ENCODE results near the gene ARL17A.
"Not testable (repeated sequence)": the region's sequence is repeated elsewhere in the genome, so short reads cannot be mapped to it uniquely, and the experiment has no call there.

ARL17A gene

DNA sequence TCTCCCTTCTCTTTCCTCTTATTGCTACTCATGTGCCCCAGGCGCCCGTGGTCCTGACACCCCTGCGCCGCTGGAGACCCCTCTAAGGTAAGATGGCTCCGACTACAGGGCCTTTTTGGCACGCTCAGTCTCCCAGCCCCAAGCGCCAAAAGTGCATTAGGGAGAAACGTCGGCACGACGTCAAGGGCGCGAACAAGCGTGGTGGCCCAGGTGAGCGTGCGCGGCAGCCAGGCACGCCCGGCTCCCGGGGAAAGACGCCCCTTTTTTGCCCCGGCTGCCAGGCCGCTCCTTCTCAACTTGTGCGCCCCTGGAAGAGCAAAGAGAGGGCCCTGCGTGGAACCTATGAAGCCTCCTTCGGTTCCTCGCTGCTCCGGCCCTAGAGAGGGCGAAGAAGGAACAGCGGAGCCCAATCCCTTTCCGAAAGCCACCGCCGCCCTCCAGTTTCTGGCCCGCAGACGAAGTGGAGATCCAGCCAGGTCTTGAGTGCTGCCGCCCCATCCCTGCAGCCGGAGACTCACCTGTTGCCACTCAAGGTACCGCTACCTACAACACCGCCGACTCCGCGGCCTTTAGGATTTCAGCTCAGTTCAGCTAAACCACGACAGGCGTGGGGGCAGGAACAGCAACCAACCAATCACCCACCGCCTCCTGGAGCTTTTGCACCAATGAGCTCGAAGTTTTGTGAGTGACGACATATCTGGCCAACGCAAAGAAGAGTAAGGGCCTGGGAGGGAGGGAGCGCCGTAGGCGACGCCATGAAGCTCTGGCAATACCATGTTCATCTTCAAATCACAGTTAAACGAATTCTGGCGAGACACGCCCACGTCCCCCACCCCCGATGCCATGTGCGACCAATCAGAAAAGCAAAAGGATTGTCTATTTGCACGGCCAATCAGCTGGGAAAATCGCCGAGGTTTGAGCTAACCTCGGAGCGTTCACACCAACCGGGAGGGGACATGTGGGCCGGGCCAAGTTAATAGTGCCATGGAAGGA lies at the start of gene ARL17A:
ARL17A (minus strand) TSS at position 609 of the 993 bp plus-strand sequence. CDS start 3,369 bp downstream, outside the sequence.
- peak; percentile 43 to 74 for DNase-seq (ENCODE audit: low read depth in 2 of 2)

GRCh38 chr17:46628753-46629436 lies 49.4 kb upstream of the ARL17A start:
- not testable (repeated sequence) for DNase-seq (ENCODE audit: low read depth in 2 of 2)

GRCh38 chr17:46627452-46627851 lies 48.0 kb upstream of the ARL17A start:
- DNase-seq (ENCODE audit: low read depth in 2 of 2) = not testable (repeated sequence)

DNA sequence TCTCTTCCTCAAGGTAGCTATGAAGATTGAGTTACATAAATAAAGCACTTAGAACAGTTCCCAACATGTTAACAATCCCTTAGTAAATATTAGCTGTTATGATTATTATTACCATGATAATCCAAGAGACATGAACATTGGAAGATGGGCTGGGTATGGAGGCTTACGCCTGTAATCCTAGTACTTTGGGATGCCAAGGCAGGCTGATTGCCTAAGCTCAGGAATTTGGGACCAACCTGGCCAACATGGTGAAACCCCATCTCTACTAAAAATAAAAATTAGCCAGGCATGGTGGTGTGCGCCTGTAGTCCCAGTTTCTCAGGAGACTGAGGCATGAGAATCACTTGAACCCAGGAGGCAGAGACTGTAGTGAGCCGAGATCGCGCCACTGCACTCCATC lies 45.2 kb upstream of the ARL17A start:
- DNase-seq (ENCODE audit: low read depth in 2 of 2) = not testable (repeated sequence)

GRCh38 chr17:46623790-46624189 lies 44.3 kb upstream of the ARL17A start:
- not testable (repeated sequence) for DNase-seq (ENCODE audit: low read depth in 2 of 2)

DNA sequence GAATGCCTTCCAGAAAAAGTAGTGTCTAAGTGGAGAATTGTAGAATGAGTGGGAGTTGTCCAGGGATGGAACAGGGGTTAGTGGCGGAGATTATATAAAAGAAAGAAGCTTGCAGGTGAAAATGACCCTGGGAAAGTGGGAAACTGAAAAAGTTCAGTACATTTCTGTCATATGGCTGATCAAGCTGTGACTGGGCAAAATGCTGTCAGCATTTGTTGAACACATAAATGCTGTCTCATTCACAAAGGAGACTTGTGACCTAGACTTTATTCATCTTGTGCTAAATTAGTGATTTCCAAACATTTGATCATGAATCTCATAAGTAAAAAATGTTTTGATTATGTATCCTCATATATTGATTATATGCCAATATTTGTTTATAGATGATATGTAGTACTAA lies 39.5 kb upstream of the ARL17A start:
- not testable (repeated sequence) for DNase-seq (ENCODE audit: low read depth in 2 of 2)

GRCh38 chr17:46617121-46617520 lies 37.6 kb upstream of the ARL17A start:
- DNase-seq (ENCODE audit: low read depth in 2 of 2) = not testable (repeated sequence)

DNA sequence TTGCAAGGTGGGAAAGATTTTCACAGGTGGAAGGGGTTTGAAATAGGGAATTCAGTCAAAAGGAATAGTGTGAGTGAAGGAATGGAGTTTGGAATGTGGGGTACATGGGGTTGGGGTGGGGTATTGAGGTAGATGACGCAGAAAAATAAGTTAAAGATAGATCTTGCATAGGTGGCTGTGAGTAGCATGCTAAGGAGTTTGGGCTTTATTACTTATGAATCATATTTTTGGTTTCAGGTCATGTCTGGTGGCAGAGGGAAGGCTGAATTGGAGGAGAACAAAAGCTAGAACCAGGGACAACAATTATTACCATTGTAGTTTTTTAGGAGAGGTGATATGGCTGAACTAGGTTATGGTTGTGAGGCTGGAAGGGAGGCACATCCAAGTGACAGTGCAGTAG lies 34.4 kb upstream of the ARL17A start:
- DNase-seq (ENCODE audit: low read depth in 2 of 2) = not testable (repeated sequence)

DNA sequence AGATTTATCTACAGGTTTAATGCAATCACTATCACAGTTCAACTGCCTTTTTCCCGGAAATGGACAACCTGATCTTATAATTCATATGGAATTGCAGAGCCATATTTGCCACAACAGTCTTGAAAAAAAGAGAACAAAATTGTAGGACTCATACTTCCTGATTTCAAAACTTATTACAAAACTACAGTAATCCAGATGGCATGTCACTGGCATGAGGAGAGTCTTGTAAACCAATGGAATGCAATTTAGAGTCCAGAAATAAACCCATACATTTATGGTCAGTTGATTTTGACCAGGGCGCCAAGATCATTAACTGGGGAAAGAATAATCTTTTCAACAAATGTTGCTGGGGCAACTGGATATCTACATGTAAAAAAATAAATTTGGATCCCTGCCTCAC lies 31.8 kb upstream of the ARL17A start:
- DNase-seq (ENCODE audit: low read depth in 2 of 2) = not testable (repeated sequence)

DNA sequence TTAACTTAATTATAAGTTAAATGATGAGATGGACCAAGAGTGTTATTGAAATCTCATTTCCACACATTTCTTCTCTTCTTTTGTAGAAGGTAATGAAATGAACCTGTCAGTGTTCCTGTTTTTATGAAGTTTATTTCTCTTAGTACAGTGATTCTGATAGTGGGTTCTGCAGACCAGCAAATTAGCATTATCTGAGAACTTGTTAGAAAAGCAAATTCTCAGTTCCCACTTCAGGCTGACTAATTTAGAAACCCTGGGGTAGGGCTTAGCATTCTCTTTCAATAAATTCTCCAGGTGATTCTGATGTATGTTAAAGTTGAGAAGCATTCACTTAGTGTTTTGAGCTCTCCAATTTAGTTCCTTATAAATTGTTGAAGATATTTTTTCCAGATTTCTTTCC lies 23.6 kb upstream of the ARL17A start:
- DNase-seq (ENCODE audit: low read depth in 2 of 2) = not testable (repeated sequence)

- not testable (repeated sequence) for DNase-seq (ENCODE audit: low read depth in 2 of 2)
Observed at GRCh38 chr17:46600767-46601166, 21.3 kb upstream of the ARL17A start.

DNA sequence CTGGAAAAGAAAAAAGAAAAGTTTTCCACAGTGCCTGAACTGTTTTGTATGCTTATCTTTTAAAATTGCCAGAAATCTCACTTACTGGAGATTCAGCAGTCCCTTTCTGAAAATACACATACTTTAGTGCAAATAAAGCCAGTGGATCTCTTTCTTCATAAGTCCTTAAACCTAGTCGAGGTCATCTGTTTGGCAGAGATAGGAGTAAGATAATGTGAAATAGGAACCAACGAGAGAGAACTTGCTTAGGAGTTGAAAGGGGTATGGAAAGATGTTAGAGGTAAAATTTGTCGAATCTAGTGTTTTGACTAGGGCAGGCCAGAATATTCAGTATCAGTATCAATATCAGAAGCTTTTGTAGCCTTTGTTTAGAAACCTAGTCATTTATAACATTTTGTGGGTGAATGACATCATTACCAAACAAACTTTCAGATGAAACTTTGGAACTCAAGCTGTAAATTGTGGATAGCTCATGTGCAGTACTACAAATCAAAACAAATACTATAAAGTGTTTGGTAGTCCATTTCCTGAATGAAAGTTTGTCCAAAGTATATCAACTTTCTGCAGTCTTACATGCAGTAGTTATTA lies 18.9 kb upstream of the ARL17A start:
- not testable (repeated sequence) for DNase-seq (ENCODE audit: low read depth in 2 of 2)

DNA sequence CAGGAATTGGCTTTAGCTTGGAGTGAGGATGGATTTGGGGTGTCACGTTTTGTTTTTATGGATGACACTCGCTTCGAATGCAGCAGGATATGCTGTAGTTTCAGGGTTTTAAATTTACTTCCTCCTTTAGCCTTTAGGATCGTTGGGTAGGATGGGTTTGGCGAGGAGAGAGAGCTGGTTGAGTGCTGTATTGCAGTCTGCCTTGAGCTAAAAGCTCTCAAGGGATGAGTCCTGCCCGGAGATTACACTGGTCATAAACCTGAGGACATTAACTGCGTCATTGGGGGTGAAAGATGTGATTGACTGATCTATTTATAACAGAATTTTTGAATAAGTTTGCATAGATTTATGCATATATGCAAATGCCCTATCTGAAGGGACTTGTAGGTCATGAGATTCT lies 11.8 kb upstream of the ARL17A start:
- not testable (repeated sequence) for DNase-seq (ENCODE audit: low read depth in 2 of 2)

- DNase-seq (ENCODE audit: low read depth in 2 of 2) = not testable (repeated sequence)
Observed at GRCh38 chr17:46590157-46591146, 11.0 kb upstream of the ARL17A start, which contains the start of gene NSF. TSS of gene NSF (plus strand) at chr17:46590669. CDS start at chr17:46590776, 107 bp downstream.

DNA sequence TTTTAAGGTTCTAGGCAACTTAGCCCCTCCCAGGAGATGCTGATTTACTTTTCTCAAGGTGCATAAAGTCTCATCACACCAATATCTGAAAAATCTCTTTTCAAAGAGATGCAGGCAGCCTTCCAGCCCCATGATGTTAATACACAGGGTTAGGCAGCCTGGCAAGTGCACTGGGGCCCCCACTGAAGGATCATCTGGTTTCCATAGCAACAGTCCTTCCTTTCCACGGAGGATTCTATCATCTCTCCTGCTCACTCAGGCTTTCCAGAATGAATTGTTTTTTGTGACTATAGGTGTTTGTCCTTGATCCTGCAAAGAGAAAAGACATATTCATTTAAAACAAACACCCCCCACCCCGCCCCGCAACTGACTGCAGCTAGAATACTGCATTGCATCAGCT lies 6.0 kb upstream of the ARL17A start:
- not testable (repeated sequence) for DNase-seq (ENCODE audit: low read depth in 2 of 2)

DNA sequence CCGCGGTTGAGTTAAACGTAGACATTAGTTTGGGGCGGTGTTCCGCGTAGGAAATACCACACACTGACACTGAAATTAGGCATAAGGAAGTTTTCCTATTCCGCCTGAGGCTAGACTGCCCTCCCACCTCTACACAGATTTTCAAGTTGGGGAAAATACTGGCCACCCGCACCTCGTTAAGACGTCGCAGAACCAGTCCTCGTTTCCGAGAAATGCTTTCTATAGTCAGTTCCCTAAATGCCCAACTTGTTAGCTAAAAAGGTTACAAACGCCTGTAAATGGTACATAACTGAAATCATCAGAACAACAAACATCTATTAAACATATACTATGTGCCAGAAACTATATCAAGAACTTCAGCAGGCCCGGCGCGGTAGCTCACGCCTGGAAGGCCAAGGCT lies 591 bp upstream of the ARL17A start:
- DNase-seq (ENCODE audit: low read depth in 2 of 2) = not testable (repeated sequence)

GRCh38 chr17:46571796-46572195 lies 7.7 kb downstream of the ARL17A start:
- not testable (repeated sequence) for DNase-seq (ENCODE audit: low read depth in 2 of 2)

DNA sequence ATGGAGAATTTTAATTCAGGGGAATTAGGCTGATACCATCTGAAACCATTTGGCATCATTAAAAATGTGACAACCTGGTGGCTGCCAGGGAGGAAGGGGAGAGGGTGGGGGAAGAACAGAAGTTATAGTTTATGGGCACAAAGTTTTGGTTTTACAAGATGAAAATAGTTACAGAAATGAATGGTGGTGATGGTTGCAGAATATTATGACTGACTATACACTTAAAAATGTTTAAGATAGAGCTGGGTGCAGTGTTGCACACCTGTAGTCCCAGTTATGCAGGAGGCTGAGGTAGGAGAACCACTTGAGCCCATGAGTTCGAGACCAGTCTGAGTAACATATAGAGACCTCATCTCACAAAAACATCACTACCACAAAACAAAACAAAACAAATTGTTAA lies 12.5 kb downstream of the ARL17A start:
- not testable (repeated sequence) for DNase-seq (ENCODE audit: low read depth in 2 of 2)

- DNase-seq (ENCODE audit: low read depth in 2 of 2) = not testable (repeated sequence)
Observed at GRCh38 chr17:46566284-46566683, 13.2 kb downstream of the ARL17A start.

DNA sequence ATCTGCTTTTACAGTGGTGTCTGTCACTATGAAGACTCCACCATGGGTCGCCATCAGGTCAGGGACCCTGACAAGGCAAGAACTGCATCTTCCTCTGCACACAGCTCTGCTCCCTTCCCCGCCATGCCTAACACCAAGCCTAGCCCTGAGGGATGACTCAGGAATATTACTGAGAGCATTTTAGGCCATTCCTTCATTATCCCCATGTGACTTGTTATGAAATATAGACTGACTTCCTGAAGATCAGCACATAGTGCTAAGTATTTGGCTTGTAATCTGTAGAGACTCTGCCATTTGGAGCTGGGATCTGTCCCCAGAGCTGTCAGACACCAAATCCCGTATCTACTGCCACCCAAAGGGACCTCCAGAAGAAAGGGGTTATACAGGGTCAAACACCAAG lies 19.4 kb downstream of the ARL17A start:
- not testable (repeated sequence) for DNase-seq (ENCODE audit: low read depth in 2 of 2)

DNA sequence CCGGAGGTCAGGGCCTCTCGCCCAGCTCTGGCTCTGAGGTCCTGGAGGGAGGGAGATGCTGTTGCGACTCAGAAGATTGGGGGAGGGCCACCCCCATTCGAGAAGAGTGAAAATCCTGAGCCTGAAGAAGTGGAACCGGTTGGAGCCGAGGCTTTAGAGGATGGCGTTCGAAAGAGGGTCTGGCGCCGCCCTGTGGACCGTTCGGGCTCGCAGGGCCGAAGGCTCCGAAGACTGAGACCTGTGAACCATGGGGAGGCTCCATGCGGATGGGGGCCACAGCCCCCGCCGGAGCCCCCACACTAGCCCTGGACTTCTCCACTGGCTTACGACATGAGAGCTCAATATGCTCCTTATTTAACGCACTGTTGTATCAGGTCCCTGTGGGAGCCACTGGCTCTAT lies 20.3 kb downstream of the ARL17A start:
- not testable (repeated sequence) for DNase-seq (ENCODE audit: low read depth in 2 of 2)

Data from stimulated activated CD8-positive, alpha-beta memory T cell treated with anti-CD3 and anti-CD28 coated beads, Interleukin-15, amount 100 ng/mL, for 48 hours (primary cell).